HepG2 (cell line): ENCODE results near the gene FAM167B. TPM values are rescaled to one million over a fixed set of nuclear protein-coding genes. Genes with fewer than 3 reads are reported as not detected.

Experiments used
- ATAC-seq: fragments of 200-7000 bp; cut with Tn5 transposase; 3 replicates; pipeline ENCODE4 v1.9.1; 2020; ENCODE audit warnings: mild to moderate bottlenecking, moderate library complexity
- BruUV-seq: library from RNA; stranded (reverse); fragments of 400-500 nt; replicated peaks from 2 replicates; lab custom pipeline; 2021; lab: Mats Ljungman, UMichigan
- CTCF ChIA-PET: fragments of 300-600 bp; formaldehyde crosslinking; extraction: SDS; loops from one replicate; lab custom pipeline; 2021; ENCODE audit warnings: low total read pairs, inconsistent platforms, low intra/inter-chr PET ratio; lab: Yijun Ruan, JAX
- POLR2A ChIA-PET: fragments of 350-600 bp; sonication (Branson Sonifier 250); formaldehyde crosslinking; loops from one replicate; lab custom pipeline; 2020; ENCODE audit warnings: antibody characterized with exemption, inconsistent platforms; lab: Yijun Ruan, JAX
- DNase-seq: peaks from one replicate; pipeline ENCODE4 v3.0.0-alpha.2; 2015; ENCODE audit warnings: low spot score
- FAIRE-seq: peaks from 3 replicates; lab custom pipeline; 2011; peaks lifted over from hg19 to GRCh38; lab: Jason Lieb, UNC
- H2AFZ ChIP-seq: one replicate; pipeline ENCODE4 v1.6.1; 2011; ENCODE audit warnings: low read length, inconsistent platforms
- H3K27ac ChIP-seq: fragments of 300-600 bp; 3 replicates; pipeline ENCODE4 v1.8.0; 2011; ENCODE audit warnings: mixed run types, mild to moderate bottlenecking, mixed read lengths, low read length, inconsistent platforms; ENCODE audit not compliant: insufficient read depth; ENCODE audit errors: extremely low read length
- H3K27me3 ChIP-seq, 2 experiments: fragments of 200-600 bp in 1 of 2; 2 replicates in 1 of 2; 3 replicates in 1 of 2; pipeline versions ENCODE4 v1.6.0 to v1.8.0; 2011; ENCODE audit warnings: low read length in 2 of 2, mild to moderate bottlenecking in 2 of 2, moderate library complexity in 2 of 2, inconsistent platforms in 1 of 2; ENCODE audit not compliant: insufficient read depth in 2 of 2, control insufficient read depth in 1 of 2
- H3K36me3 ChIP-seq, 2 experiments: fragments of 200-600 bp in 1 of 2; replicated peaks in 1 of 2; 2 replicates in 1 of 2; 3 replicates in 1 of 2; pipeline versions ENCODE4 v1.5.1 to v1.8.0; 2011; ENCODE audit warnings: low read length in 2 of 2, inconsistent platforms in 1 of 2; ENCODE audit not compliant: insufficient read depth in 2 of 2, control insufficient read depth in 1 of 2
- H3K4me1 ChIP-seq: 2 replicates; pipeline ENCODE4 v1.5.1; 2012; ENCODE audit warnings: low read length, inconsistent platforms; ENCODE audit not compliant: insufficient read depth
- H3K4me2 ChIP-seq: 2 replicates; pipeline ENCODE4 v1.6.0; 2011; ENCODE audit warnings: low read depth, low read length, inconsistent platforms
- H3K4me3 ChIP-seq, 3 experiments: fragments of 200-600 bp in 1 of 3; sonication (generic), shearing (Covaris generic) in 1 of 3; replicated peaks in 1 of 3; 2 replicates each; pipeline ENCODE4 v1.5.1; 2011 to 2016; ENCODE audit warnings: low read length in 3 of 3, inconsistent platforms in 2 of 3, low read depth in 2 of 3, mild to moderate bottlenecking in 2 of 3, control low read depth in 1 of 3, mixed read lengths in 1 of 3; ENCODE audit not compliant: insufficient read depth in 1 of 3
- H3K79me2 ChIP-seq: one replicate; pipeline ENCODE4 v1.6.1; 2011; ENCODE audit warnings: low read length, inconsistent platforms; ENCODE audit not compliant: insufficient read depth
- H3K9ac ChIP-seq: 2 replicates; pipeline ENCODE4 v1.6.0; 2011; ENCODE audit warnings: mild to moderate bottlenecking, low read depth, low read length, inconsistent platforms; ENCODE audit not compliant: insufficient read depth
- H3K9me3 ChIP-seq: 2 replicates; pipeline ENCODE4 v1.5.1; 2012; ENCODE audit warnings: mild to moderate bottlenecking, low read length
- H4K20me1 ChIP-seq: 2 replicates; pipeline ENCODE4 v1.6.0; 2011; ENCODE audit warnings: inconsistent platforms, mild to moderate bottlenecking, low read length, moderate library complexity; ENCODE audit not compliant: insufficient read depth
- CBX1 ChIP-seq: IDR thresholded peaks from one replicate; pipeline ENCODE4 v1.6.1; 2016; ENCODE audit warnings: antibody characterized with exemption, low read depth
- ERF ChIP-seq: IDR thresholded peaks from 2 replicates; pipeline ENCODE4 v1.6.1; 2018; ENCODE audit warnings: missing biosample characterization, missing genetic modification reagents
- HNF1B ChIP-seq: sonication (generic); formaldehyde crosslinking; IDR thresholded peaks from 2 replicates; pipeline ENCODE4 v1.5.1; 2020; ENCODE audit warnings: mild to moderate bottlenecking, moderate library complexity, missing genetic modification reagents
- MLLT10 ChIP-seq: sonication (generic); formaldehyde crosslinking; IDR thresholded peaks from 2 replicates; pipeline ENCODE4 v1.4.0; 2020; ENCODE audit warnings: missing genetic modification reagents
- NFATC3 ChIP-seq: sonication (generic); formaldehyde crosslinking; IDR thresholded peaks from 2 replicates; pipeline ENCODE4 v1.5.1; 2020; ENCODE audit warnings: mild to moderate bottlenecking, missing genetic modification reagents
- NR0B2 ChIP-seq: sonication (generic); formaldehyde crosslinking; IDR thresholded peaks from 2 replicates; pipeline ENCODE4 v1.4.0; 2020; ENCODE audit warnings: mild to moderate bottlenecking, missing genetic modification reagents
- PRMT3 ChIP-seq: sonication (generic); formaldehyde crosslinking; IDR thresholded peaks from 2 replicates; pipeline ENCODE4 v1.8.1; 2022; ENCODE audit warnings: low read depth, mild to moderate bottlenecking, moderate library complexity, missing genetic modification reagents, borderline replicate concordance
- SP140L ChIP-seq: sonication (generic); formaldehyde crosslinking; IDR thresholded peaks from 2 replicates; pipeline ENCODE4 v1.4.0; 2020; ENCODE audit warnings: missing genetic modification reagents, borderline replicate concordance
- ZBTB20 ChIP-seq: sonication (generic); formaldehyde crosslinking; IDR thresholded peaks from 2 replicates; pipeline ENCODE4 v1.8.1; 2023; ENCODE audit warnings: missing genetic modification reagents, low read depth, mild to moderate bottlenecking, borderline replicate concordance
- ZFP1 ChIP-seq: IDR thresholded peaks from 2 replicates; pipeline ENCODE4 v1.6.1; 2016
- ZNF251 ChIP-seq: sonication (generic); formaldehyde crosslinking; IDR thresholded peaks from 2 replicates; pipeline ENCODE4 v1.9.0; 2021; ENCODE audit warnings: mild to moderate bottlenecking, missing genetic modification reagents
- ZNF280D ChIP-seq: sonication (generic); formaldehyde crosslinking; IDR thresholded peaks from 2 replicates; pipeline ENCODE4 v1.5.1; 2020; ENCODE audit warnings: mild to moderate bottlenecking, missing genetic modification reagents
- ZNF382 ChIP-seq: sonication (generic); formaldehyde crosslinking; IDR thresholded peaks from 2 replicates; pipeline ENCODE4 v1.5.0; 2020; ENCODE audit warnings: missing genetic modification reagents, mild to moderate bottlenecking, borderline replicate concordance
- ZNF383 ChIP-seq: sonication (generic); formaldehyde crosslinking; IDR thresholded peaks from 2 replicates; pipeline ENCODE4 v1.4.0; 2020; ENCODE audit warnings: missing genetic modification reagents, mild to moderate bottlenecking, borderline replicate concordance
- WGBS: methylation state at CpG from one replicate; pipeline ENCODE4 v1.1.6; 2017; ENCODE audit warnings: low lambda C conversion rate; 5-methylcytosine and 5-hydroxymethylcytosine counted together
- in situ Hi-C: cut with HindIII; loops from 2 replicates; pipeline ENCODE4 v1.10.0; 2017; ENCODE audit warnings: low pct_unique_long_range_greater_than_20kb; ENCODE audit not compliant: extremely low pct_ligation_motif_present
- intact Hi-C: fragments of 100-400 bp; cut with micrococcal nuclease; formaldehyde crosslinking; loops from one replicate; pipeline ENCODE4 v1.10.0; 2022; ENCODE audit not compliant: unreplicated experiment
- polyA plus RNA-seq, 8 experiments: library from polyadenylated mRNA; depleted of rRNA in 3 of 8; stranded (reverse) in 7 of 8; unstranded in 1 of 8; fragments of >200 nt; fragmentation: Illumina TruSeq in 4 of 8; extraction: Trizol in 4 of 8; gene quantifications; 2 replicates each; pipeline versions ENCODE4 v1.2.1 to v1.2.3, GENCODE V29; 2011 to 2016; ENCODE audit warnings: low read depth in 4 of 8, missing spikeins in 1 of 8, mixed read lengths in 1 of 8; ENCODE audit not compliant: insufficient read depth in 1 of 8
- total RNA-seq, 5 experiments: library from RNA; depleted of rRNA; stranded (reverse); fragments of >200 nt; fragmentation: Illumina TruSeq; extraction: Trizol; gene quantifications; 2 replicates each; pipeline ENCODE4 v1.2.3, GENCODE V29; 2016; ENCODE audit warnings: low read depth in 1 of 5

Gene FAM167B
- total and polyA plus RNA-seq, 2 of the 13 experiments (the other 11 are each of a cell fraction or from before 2014, with no cell fraction given) = 0.15 to 0.70 TPM

- ChIA-PET CTCF (interaction anchor here (1.5 to 2.0 kb wide), 2 partner anchors 32 to 197 kb away, joined by 8 to 11 read pairs; no protein-coding TSS in a partner anchor), POLR2A (interaction anchor here (1.1 to 2.6 kb wide), 8 partner anchors 11 to 178 kb away, joined by 3 to 22 read pairs (median 7); partner anchors contain the start of genes BSDC1, CCDC28B, IQCC and LCK)
- Histone ChIP-seq H3K4me3 (no peak overlapping the region), H3K4me1 (peaks cover 23% of the 10 kb centered on the region), H2AFZ (no peak overlapping the region), H3K27me3 (no peaks in the 10 kb centered on the region; a peak in 1 of 5 replicates), H4K20me1 (no peaks in the 10 kb centered on the region), H3K4me2 (no peak overlapping the region), H3K27ac (no peak overlapping the region), H3K9ac (no peak overlapping the region), H3K9me3 (no peaks in the 10 kb centered on the region), H3K79me2 (peaks cover 6% of the 10 kb centered on the region), H3K36me3 (peaks cover 11 to 30% of the 10 kb centered on the region in 2 experiments; a peak in 4 of 5 replicates)
- no TSS peak for BruUV-seq
- no peak for FAIRE-seq
- intact Hi-C loops = no loop called here
- DNase-seq = no peak
- in situ Hi-C loops = loop anchor here (10.0 kb wide), 1 partner anchor 198 kb away; no protein-coding TSS in a partner anchor
- 100% methylated on average over 2 of the region's 5 CpGs for WGBS
- no peak for ATAC-seq
- TF ChIP-seq ERF (CRISPR knock-in tag) (no peak), ZBTB20 (CRISPR knock-in tag) (no peak), ZNF382 (CRISPR knock-in tag) (no peak), NFATC3 (CRISPR knock-in tag) (no peak), MLLT10 (CRISPR knock-in tag) (no peak), CBX1 (no peak), PRMT3 (no peak), ZNF383 (CRISPR knock-in tag) (no peak), ZFP1 (CRISPR knock-in tag) (no peak)
Measured at GRCh38 chr1:32216566-32216965, 30.5 kb upstream of the FAM167B start.

GRCh38 chr1:32219022-32219421, 28.0 kb upstream of the FAM167B start:
- no peaks in the 10 kb centered on the region for H3K9me3 ChIP-seq
- FAIRE-seq = no peak
- CTCF ChIA-PET = no interaction called here
- no peak overlapping the region for H3K27ac ChIP-seq
- no peaks in the 10 kb centered on the region; the same call in 1 of the 2 replicates for H4K20me1 ChIP-seq
- H3K79me2 ChIP-seq = peaks cover 25% of the 10 kb centered on the region
- POLR2A ChIA-PET = interaction anchor here (0.6 to 1.4 kb wide), 3 partner anchors 22 to 298 kb away, joined by 3 to 5 read pairs (median 4); no protein-coding TSS in a partner anchor
- H2AFZ ChIP-seq = no peak overlapping the region
- H3K4me1 ChIP-seq = peaks cover 34% of the 10 kb centered on the region
- BruUV-seq = no TSS peak
- intact Hi-C loops = no loop called here
- no peak for ATAC-seq
- no peak overlapping the region for H3K4me2 ChIP-seq
- no peaks in the 10 kb centered on the region; a peak in 2 of 5 replicates for H3K27me3 ChIP-seq
- in situ Hi-C loops = loop anchor here (10.0 kb wide), 1 partner anchor 196 kb away; no protein-coding TSS in a partner anchor
- H3K9ac ChIP-seq = no peak overlapping the region
- no peak for DNase-seq
- 92% methylated on average over 7 of the region's 7 CpGs for WGBS
- H3K4me3 ChIP-seq = no peak overlapping the region
- H3K36me3 ChIP-seq = peaks cover 11 to 33% of the 10 kb centered on the region in 2 experiments; a peak in 4 of 5 replicates
- TF ChIP-seq HNF1B (CRISPR knock-in tag) (no peak), NR0B2 (CRISPR knock-in tag) (no peak), ZNF280D (no peak), ZNF251 (no peak), SP140L (no peak)
